Omental fat pad (tissue), 4 donors: ENCODE measurements around the gene CNTNAP2. TPM values are rescaled to one million over a fixed set of nuclear protein-coding genes. Genes with fewer than 3 reads are reported as not detected.

Experiments used
- ATAC-seq: fragments of 150-250 bp; one replicate; pipeline ENCODE4 v1.9.1; 2016; ENCODE audit warnings: mild to moderate bottlenecking, moderate library complexity; ENCODE audit not compliant: low FRiP score
- DNase-seq: peaks from one replicate; pipeline ENCODE4 v3.0.0-alpha.2; 2019; ENCODE audit warnings: low spot score
- CTCF ChIP-seq, 3 donors: fragments of 450-650 bp; IDR thresholded peaks; one replicate each; pipeline ENCODE4 v1.5.1; 2016 to 2017; ENCODE audit warnings: antibody characterized with exemption in 3 of 3, mild to moderate bottlenecking in 3 of 3, moderate library complexity in 2 of 3
- total RNA-seq, 4 donors: library from RNA; depleted of rRNA; stranded (reverse); fragments of >200 nt; gene quantifications; one replicate each; pipeline ENCODE4 v1.1.0, GENCODE V29; 2016

The CNTNAP2 gene
- total RNA-seq, 4 donors from 2014 or later, result 0.38 to 1.5 (median 1.1) TPM; not detected in 1

GRCh38 chr7:147611431-147611830 is 1494.8 kb downstream of the CNTNAP2 start:
- ATAC-seq, result no peak
- TF ChIP-seq CTCF (IDR thresholded peaks at IDR 0.05), result no peak
- no peak for DNase-seq

- ATAC-seq (no peak), DNase-seq (no peak)
- no peak for TF ChIP-seq CTCF (IDR thresholded peaks at IDR 0.05)
Measured at GRCh38 chr7:147635288-147635687, 1518.7 kb downstream of the CNTNAP2 start.

GRCh38 chr7:147636553-147636952 is 1520.0 kb downstream of the CNTNAP2 start:
- DNase-seq (no peak), ATAC-seq (no peak)
- TF ChIP-seq CTCF (IDR thresholded peaks at IDR 0.05), result no peak

- no peak for TF ChIP-seq CTCF (IDR thresholded peaks at IDR 0.05)
- DNase-seq, result no peak
- no peak for ATAC-seq
Measured at GRCh38 chr7:147638566-147638965, 1522.0 kb downstream of the CNTNAP2 start.

- DNase-seq, result no peak
- ATAC-seq, result no peak
- no peak for TF ChIP-seq CTCF (IDR thresholded peaks at IDR 0.05)
Measured at GRCh38 chr7:147639037-147639436, 1522.4 kb downstream of the CNTNAP2 start.

- DNase-seq, result no peak
- ATAC-seq, result no peak
- no peak for TF ChIP-seq CTCF (IDR thresholded peaks at IDR 0.05)
Measured at GRCh38 chr7:147639751-147640150, 1523.2 kb downstream of the CNTNAP2 start.

GRCh38 chr7:147640821-147641220 is 1524.2 kb downstream of the CNTNAP2 start:
- no peak for DNase-seq
- ATAC-seq, result no peak

More at GRCh38 chr7:147640821-147641220, 1524.2 kb downstream of the CNTNAP2 start:
- TF ChIP-seq CTCF (IDR thresholded peaks at IDR 0.05), result no peak
